Fibroblast of villous mesenchyme (primary cell): ENCODE measurements around the gene HDAC10. TPM values are rescaled to one million over a fixed set of nuclear protein-coding genes. Genes with fewer than 3 reads are reported as not detected.

ENCODE experiments used
- DNase-seq: peaks from one replicate; pipeline ENCODE4 v3.0.0-alpha.2; 2010; ENCODE audit warnings: low read depth
- H3K4me3 ChIP-seq: 2 replicates; pipeline ENCODE4 v1.5.1; 2011; ENCODE audit warnings: low read depth, mild to moderate bottlenecking, low read length
- total RNA-seq: library from RNA; depleted of rRNA; stranded (reverse); fragments of >200 nt; gene quantifications from 2 replicates; pipeline ENCODE4 v1.2.3, GENCODE V29; 2012
- TF ChIP-seq, protein P1 (sequence below): IDR thresholded peaks from 2 replicates; pipeline ENCODE4 v1.5.1; 2012; ENCODE audit warnings: low read depth, mild to moderate bottlenecking, low read length; ENCODE audit not compliant: insufficient read depth

HDAC10 gene
- total RNA-seq, 1 donor = 19.4 TPM

DNA sequence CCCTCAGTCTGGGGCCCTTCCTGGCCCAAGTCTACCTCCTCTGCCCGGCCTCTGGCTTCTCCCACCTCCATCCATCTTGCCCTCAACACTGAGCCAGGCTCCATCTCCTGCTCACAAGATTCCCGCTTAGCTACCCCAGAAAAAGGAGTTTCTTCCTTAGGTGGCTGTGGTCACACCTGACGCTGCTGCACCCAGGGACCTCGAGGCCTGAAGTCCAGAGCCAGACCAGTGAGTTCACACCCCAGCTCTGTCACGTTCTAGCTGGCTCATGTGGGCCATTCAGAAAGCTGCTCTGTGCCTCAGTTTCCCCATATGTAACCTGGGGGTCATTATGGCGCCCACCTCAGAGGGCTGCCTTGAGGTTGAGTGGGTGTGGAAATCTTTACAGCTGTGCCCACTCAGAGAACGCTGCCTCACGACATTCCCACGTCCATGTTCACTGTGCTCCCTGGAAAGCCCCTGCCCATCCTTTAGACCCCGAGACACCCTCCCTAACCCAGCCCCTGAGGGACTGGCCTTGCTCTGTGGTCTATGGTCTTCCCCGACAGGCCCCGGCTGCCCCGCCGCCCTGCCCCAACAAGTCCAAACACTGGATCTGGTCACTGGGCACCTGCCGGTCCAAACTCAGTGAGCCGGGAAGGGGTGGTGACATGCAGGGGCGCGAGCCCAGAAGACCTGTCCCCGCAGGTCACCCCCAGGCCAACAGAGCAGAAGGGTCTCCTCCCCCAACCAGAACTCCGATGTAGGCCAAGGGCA, 46.6 kb upstream of the HDAC10 start:
- H3K4me3 ChIP-seq = no peak overlapping the region
- TF ChIP-seq, protein P1, sequence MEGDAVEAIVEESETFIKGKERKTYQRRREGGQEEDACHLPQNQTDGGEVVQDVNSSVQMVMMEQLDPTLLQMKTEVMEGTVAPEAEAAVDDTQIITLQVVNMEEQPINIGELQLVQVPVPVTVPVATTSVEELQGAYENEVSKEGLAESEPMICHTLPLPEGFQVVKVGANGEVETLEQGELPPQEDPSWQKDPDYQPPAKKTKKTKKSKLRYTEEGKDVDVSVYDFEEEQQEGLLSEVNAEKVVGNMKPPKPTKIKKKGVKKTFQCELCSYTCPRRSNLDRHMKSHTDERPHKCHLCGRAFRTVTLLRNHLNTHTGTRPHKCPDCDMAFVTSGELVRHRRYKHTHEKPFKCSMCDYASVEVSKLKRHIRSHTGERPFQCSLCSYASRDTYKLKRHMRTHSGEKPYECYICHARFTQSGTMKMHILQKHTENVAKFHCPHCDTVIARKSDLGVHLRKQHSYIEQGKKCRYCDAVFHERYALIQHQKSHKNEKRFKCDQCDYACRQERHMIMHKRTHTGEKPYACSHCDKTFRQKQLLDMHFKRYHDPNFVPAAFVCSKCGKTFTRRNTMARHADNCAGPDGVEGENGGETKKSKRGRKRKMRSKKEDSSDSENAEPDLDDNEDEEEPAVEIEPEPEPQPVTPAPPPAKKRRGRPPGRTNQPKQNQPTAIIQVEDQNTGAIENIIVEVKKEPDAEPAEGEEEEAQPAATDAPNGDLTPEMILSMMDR = no peak
- no peak for DNase-seq

DNA sequence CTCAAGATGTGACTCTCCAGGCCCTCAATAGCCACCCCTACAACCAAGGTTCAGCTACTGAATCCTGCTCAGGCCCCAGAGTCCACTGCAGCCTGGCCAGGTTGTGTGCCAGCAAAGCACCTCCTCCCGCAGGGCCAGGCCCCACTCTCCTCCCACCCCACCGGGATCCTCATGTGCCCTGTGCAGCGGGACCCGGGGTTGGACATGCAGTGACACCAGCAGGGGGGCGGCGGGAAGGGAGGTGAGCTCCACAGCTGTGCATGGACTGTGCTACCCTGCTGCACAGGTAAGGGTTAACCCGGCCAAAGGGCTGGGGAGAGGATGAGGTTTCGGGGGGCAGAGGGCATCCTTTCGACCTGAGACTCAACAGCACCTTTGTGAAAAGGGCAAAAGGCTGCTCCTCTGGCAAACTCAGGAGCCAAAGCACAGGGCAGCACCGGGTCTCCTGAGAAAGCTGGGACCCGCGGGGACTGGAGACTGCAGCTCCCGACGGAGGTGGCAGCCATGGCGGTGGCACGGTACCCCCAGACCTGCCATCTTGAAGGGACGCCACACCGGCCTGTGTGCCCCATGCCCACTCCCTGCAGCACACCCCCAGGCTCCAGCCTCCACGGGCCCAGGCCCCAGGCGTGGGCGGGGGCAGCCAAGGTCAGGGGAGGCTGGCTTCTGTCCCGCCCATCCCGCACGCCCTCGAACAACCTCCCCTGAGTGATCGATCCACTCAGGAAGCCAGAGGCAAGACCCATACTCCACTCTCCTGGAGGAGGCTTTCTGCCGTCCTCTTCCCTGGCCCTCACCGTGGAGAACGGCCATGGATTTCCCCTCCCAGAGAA, 45.8 kb upstream of the HDAC10 start:
- TF ChIP-seq, protein P1 = no peak
- no peak overlapping the region for H3K4me3 ChIP-seq
- no peak for DNase-seq

DNA sequence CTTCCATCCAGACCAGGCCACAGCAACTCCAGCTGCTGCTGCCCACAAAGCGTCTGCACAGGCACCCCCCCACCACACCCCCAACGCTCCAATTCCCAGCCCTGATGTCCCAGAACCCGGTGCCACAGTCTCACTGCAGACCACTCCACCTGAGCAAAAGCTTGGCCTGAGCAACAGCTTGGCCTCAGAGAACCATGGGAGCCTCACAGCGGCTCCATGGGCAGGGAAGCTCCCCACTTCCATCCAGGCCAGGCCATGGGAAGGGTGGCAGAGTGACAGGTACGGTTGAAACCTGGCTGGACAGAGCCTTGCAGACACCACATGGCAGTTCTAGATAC, 43.2 kb upstream of the HDAC10 start:
- TF ChIP-seq, protein P1 = no peak
- DNase-seq = no peak
- no peak overlapping the region for H3K4me3 ChIP-seq

DNA sequence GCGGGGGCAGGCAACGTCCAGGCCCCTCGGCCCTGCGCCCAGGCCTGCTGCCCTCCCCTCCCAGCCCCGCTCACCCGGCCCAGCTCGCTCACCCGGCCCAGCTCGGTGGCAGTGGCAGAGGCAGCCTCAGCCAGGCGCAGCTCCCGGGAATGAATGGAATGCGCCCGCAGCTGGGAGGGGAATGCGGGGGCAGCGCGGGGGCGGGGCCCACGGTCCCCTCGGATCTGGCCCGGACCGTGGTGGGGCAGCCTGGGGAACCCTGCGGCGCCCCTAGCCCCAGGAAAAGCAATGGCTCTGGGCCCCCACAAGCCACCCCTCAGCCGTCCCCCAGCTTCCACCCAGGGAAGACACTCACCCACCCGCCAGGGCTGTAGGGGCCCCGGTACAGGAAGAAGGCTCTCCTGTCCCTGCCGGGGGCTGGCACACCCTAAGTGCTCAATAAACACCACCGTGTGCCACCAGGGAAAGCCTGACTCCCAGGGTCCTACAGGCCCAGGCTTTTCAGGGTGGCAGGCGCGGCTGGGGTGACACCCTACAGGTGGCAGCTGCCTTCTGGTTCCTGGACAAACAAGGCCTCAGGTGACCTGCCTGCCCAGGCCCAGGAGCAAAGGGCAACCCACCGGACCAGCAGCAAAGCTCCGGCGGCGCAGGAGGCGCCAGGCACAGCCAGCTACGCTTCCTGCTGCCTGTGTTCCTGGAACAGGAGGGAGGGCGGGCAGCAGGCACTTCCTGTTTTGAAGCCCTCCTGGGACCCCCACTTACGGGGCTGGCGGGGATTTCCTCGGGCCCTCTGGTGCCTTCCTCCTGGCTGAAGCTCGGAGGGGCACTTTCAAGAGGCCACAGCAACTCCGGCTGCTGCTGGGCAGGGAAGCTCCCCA, 42.6 kb upstream of the HDAC10 start:
- peak; percentile 69 for DNase-seq
- TF ChIP-seq, protein P1 = no peak
- H3K4me3 ChIP-seq = peak overlapping the region; percentile 27

DNA sequence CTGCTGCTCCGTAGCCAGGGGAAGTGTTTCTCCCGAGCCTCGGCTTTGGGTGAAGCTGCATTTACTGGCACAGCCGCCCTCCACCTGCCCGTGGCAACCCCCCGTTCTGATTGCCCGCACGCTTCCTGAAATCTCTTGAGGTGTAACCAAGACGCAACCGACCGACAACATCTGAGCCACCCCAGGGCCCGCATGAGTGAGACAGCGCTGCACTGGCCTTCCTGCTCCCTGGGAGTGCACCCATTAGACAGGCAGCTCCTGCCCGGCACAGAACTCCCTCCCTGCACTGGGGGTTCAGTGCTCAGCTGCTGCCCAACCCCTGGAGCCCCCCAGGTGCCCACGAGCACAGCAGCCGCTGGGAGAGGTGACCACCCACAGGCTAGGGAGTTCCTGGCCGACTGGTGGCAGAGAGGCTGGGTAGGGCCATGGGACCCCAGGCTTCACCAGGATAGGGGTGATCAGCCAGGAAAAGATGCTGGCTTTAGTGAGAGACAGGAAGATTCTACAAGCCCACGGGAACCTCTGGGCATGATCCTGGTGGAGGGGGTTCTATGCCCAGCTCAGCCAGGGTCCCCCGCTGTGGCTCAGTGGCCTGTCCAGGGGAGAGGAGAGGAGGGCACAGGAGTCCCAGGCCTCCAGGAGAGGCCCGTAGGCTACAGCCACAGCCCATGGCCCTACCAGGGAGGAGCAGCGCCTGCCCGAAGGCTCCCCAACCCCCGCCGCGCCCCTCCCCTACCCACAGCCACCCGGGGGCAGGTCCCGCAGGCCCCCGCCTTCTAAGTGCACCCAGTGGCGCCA, 41.8 kb upstream of the HDAC10 start:
- H3K4me3 ChIP-seq = peak overlapping the region; percentile 36
- TF ChIP-seq, protein P1 = no peak
- DNase-seq = no peak

DNA sequence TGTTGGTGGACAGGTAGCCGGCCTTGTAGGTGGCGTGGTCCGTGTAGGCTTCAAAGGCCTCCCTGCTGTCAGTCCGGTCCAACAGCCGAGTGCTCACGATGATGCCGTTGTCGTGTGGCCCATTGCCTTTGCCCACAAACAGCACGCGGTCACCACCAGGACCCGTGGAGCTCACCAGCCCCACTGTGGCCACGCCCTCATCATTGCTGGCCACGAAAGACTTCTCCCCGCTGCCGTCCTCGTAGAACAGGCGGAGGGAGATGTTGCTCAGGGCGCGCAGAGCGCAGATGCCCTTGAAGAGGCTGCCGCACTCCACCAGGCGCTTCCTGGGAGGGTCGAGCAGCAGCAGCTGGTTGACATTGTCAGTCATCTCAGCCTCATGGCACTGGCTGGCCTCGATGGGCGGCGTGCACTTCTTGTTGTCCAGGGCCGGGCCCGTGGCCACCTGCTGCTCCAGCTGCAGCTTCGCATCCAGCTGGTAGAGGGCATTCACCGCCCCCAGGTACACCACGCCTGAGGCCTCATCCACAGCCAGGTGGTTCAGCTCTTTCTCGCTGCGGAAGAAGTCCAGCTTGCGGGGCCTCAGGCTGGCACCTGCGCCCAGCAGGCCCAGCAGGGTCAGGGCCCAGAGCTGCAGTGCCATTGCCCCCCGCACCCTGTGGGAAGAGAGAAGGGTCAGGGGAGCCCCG, 39.0 kb upstream of the HDAC10 start:
- DNase-seq = no peak
- no peak overlapping the region for H3K4me3 ChIP-seq
- TF ChIP-seq, protein P1 = no peak
